HepG2 (cell line): ENCODE results near the gene SLC38A2. TPM values are rescaled to one million over a fixed set of nuclear protein-coding genes. Genes with fewer than 3 reads are reported as not detected.

Experiments
- FOXK1 ChIP-seq: sonication (generic); formaldehyde crosslinking; IDR thresholded peaks from 2 replicates; pipeline ENCODE4 v1.4.0; 2020; ENCODE audit warnings: low read depth, missing genetic modification reagents, borderline replicate concordance
- HHEX ChIP-seq: IDR thresholded peaks from 2 replicates; pipeline ENCODE4 v1.6.1; 2016; ENCODE audit warnings: control low read depth
- HNRNPH1 ChIP-seq: fragments of 200-400 bp; formaldehyde crosslinking; optimal IDR thresholded peaks from 2 replicates; pipeline ENCODE3; 2017; ENCODE audit warnings: mild to moderate bottlenecking, low read depth, low read length
- IRF2 ChIP-seq: IDR thresholded peaks from 2 replicates; pipeline ENCODE4 v1.6.1; 2018; ENCODE audit warnings: missing genetic modification reagents, missing compliant biosample characterization
- MAX ChIP-seq: IDR thresholded peaks from 2 replicates; pipeline ENCODE4 v1.6.1; 2012; ENCODE audit warnings: inconsistent platforms
- NCOA2 ChIP-seq: sonication (generic); formaldehyde crosslinking; IDR thresholded peaks from 2 replicates; pipeline ENCODE4 v1.8.0; 2022; ENCODE audit warnings: inconsistent platforms
- NR0B2 ChIP-seq: sonication (generic); formaldehyde crosslinking; IDR thresholded peaks from 2 replicates; pipeline ENCODE4 v1.4.0; 2020; ENCODE audit warnings: mild to moderate bottlenecking, missing genetic modification reagents
- POLR2A ChIP-seq, 2 experiments: IDR thresholded peaks; 2 replicates each; pipeline ENCODE4 v1.6.1; 2011; ENCODE audit warnings: low read depth in 2 of 2, low read length in 2 of 2, mild to moderate bottlenecking in 1 of 2, moderate library complexity in 1 of 2; ENCODE audit not compliant: insufficient read depth in 1 of 2
- POLR2G ChIP-seq: fragments of 200-400 bp; formaldehyde crosslinking; IDR thresholded peaks from 2 replicates; pipeline ENCODE4 v1.6.1; 2018; ENCODE audit warnings: mild to moderate bottlenecking, low read depth, low read length, moderate library complexity
- PRMT3 ChIP-seq: sonication (generic); formaldehyde crosslinking; IDR thresholded peaks from 2 replicates; pipeline ENCODE4 v1.8.1; 2022; ENCODE audit warnings: low read depth, mild to moderate bottlenecking, moderate library complexity, missing genetic modification reagents, borderline replicate concordance
- SRF ChIP-seq: IDR thresholded peaks from 2 replicates; pipeline ENCODE4 v1.6.1; 2011; ENCODE audit warnings: mild to moderate bottlenecking, low read depth, low read length, moderate library complexity
- SRSF9 ChIP-seq: fragments of 200-400 bp; formaldehyde crosslinking; IDR thresholded peaks from 2 replicates; pipeline ENCODE4 v1.6.1; 2018; ENCODE audit warnings: borderline replicate concordance, mild to moderate bottlenecking, low read depth, low read length; ENCODE audit not compliant: insufficient read depth, poor library complexity, severe bottlenecking
- TAF1 ChIP-seq: sonication (generic); formaldehyde crosslinking; IDR thresholded peaks from 2 replicates; pipeline ENCODE4 v1.4.0; 2020; ENCODE audit warnings: missing genetic modification reagents
- XRCC5 ChIP-seq: fragments of 200-400 bp; formaldehyde crosslinking; optimal IDR thresholded peaks from 2 replicates; pipeline ENCODE3; 2017; ENCODE audit warnings: mild to moderate bottlenecking, low read length
- ZBTB20 ChIP-seq: sonication (generic); formaldehyde crosslinking; IDR thresholded peaks from 2 replicates; pipeline ENCODE4 v1.8.1; 2023; ENCODE audit warnings: missing genetic modification reagents, low read depth, mild to moderate bottlenecking, borderline replicate concordance
- ZMAT5 ChIP-seq: sonication (generic); formaldehyde crosslinking; IDR thresholded peaks from 2 replicates; pipeline ENCODE4 v1.5.0; 2020; ENCODE audit warnings: mild to moderate bottlenecking, low read depth, missing genetic modification reagents, borderline replicate concordance
- ZNF225 ChIP-seq: sonication (generic); formaldehyde crosslinking; IDR thresholded peaks from 2 replicates; pipeline ENCODE4 v1.4.0; 2020; ENCODE audit warnings: mild to moderate bottlenecking, missing genetic modification reagents
- ZNF251 ChIP-seq: sonication (generic); formaldehyde crosslinking; IDR thresholded peaks from 2 replicates; pipeline ENCODE4 v1.9.0; 2021; ENCODE audit warnings: mild to moderate bottlenecking, missing genetic modification reagents
- ZNF557 ChIP-seq: sonication (generic); formaldehyde crosslinking; IDR thresholded peaks from 2 replicates; pipeline ENCODE4 v1.4.0; 2020; ENCODE audit warnings: missing genetic modification reagents
- ZNF558 ChIP-seq: sonication (generic); formaldehyde crosslinking; IDR thresholded peaks from 2 replicates; pipeline ENCODE4 v1.9.0; 2022; ENCODE audit warnings: mild to moderate bottlenecking, missing genetic modification reagents, borderline replicate concordance
- ZNF563 ChIP-seq: sonication (generic); formaldehyde crosslinking; IDR thresholded peaks from 2 replicates; pipeline ENCODE4 v1.8.0; 2022; ENCODE audit warnings: mild to moderate bottlenecking, moderate library complexity, missing genetic modification reagents
- ZNF790 ChIP-seq: sonication (generic); formaldehyde crosslinking; IDR thresholded peaks from 2 replicates; pipeline ENCODE4 v1.8.0; 2022; ENCODE audit warnings: missing genetic modification reagents, mild to moderate bottlenecking, borderline replicate concordance
- polyA plus RNA-seq, 8 experiments: library from polyadenylated mRNA; depleted of rRNA in 3 of 8; stranded (reverse) in 7 of 8; unstranded in 1 of 8; fragments of >200 nt; fragmentation: Illumina TruSeq in 4 of 8; extraction: Trizol in 4 of 8; gene quantifications; 2 replicates each; pipeline versions ENCODE4 v1.2.1 to v1.2.3, GENCODE V29; 2011 to 2016; ENCODE audit warnings: low read depth in 4 of 8, missing spikeins in 1 of 8, mixed read lengths in 1 of 8; ENCODE audit not compliant: insufficient read depth in 1 of 8
- total RNA-seq, 5 experiments: library from RNA; depleted of rRNA; stranded (reverse); fragments of >200 nt; fragmentation: Illumina TruSeq; extraction: Trizol; gene quantifications; 2 replicates each; pipeline ENCODE4 v1.2.3, GENCODE V29; 2016; ENCODE audit warnings: low read depth in 1 of 5
- TF ChIP-seq, protein P1 (sequence below): sonication (generic); formaldehyde crosslinking; IDR thresholded peaks from 2 replicates; pipeline ENCODE4 v1.4.0; 2020; ENCODE audit warnings: mild to moderate bottlenecking, low read depth, missing genetic modification reagents
- TF ChIP-seq, protein P2 (sequence below): sonication (generic); formaldehyde crosslinking; IDR thresholded peaks from 2 replicates; pipeline ENCODE4 v1.8.0; 2022; ENCODE audit warnings: low read depth, missing genetic modification reagents

Gene SLC38A2
- total and polyA plus RNA-seq, 2 of the 13 experiments (the other 11 are each of a cell fraction or from before 2014, with no cell fraction given): 368 to 880 TPM

GRCh38 chr12:46370792-46371717 lies 1.5 kb downstream of the SLC38A2 start (continued):
- TF ChIP-seq NR0B2 (peak; percentile 53; the same call in 1 of the 2 replicates), ZNF251 (CRISPR knock-in tag) (no peak), PRMT3 (CRISPR knock-in tag) (peak; percentile 78; the same call in 1 of the 2 replicates), POLR2A (IDR thresholded peaks at IDR 0.05; ENCODE audit: insufficient read depth in 1 of 2, low read depth in 2 of 2, low read length in 2 of 2) (peak; percentile 70 to 90), ZNF790 (CRISPR knock-in tag) (peak; percentile 66; the same call in 1 of the 2 replicates), XRCC5 (peak; percentile 9), ZMAT5 (CRISPR knock-in tag) (peak; percentile 83; the same call in 1 of the 2 replicates), MAX (peak; percentile 84), ZNF558 (CRISPR knock-in tag) (no peak), ZNF225 (peak; percentile 74; the same call in 1 of the 2 replicates), FOXK1 (CRISPR knock-in tag) (0 out of 2 replicates have a peak, but pooled peaks have one; percentile 17), SRSF9 (no peak), ZNF563 (CRISPR knock-in tag) (peak; percentile 72), POLR2G (peak; percentile 84), ZBTB20 (CRISPR knock-in tag) (0 out of 2 replicates have a peak, but pooled peaks have one; percentile 23), IRF2 (CRISPR knock-in tag) (no peak), TAF1 (CRISPR knock-in tag) (peak; percentile 86), ZNF557 (no peak), HHEX (CRISPR knock-in tag) (no peak), HNRNPH1 (no peak), NCOA2 (CRISPR knock-in tag) (peak; percentile 11; the same call in 1 of the 2 replicates), SRF (no peak)
- TF ChIP-seq, protein P1, sequence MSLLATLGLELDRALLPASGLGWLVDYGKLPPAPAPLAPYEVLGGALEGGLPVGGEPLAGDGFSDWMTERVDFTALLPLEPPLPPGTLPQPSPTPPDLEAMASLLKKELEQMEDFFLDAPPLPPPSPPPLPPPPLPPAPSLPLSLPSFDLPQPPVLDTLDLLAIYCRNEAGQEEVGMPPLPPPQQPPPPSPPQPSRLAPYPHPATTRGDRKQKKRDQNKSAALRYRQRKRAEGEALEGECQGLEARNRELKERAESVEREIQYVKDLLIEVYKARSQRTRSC (CRISPR knock-in tag): peak; percentile 52; the same call in 1 of the 2 replicates
- TF ChIP-seq, protein P2, sequence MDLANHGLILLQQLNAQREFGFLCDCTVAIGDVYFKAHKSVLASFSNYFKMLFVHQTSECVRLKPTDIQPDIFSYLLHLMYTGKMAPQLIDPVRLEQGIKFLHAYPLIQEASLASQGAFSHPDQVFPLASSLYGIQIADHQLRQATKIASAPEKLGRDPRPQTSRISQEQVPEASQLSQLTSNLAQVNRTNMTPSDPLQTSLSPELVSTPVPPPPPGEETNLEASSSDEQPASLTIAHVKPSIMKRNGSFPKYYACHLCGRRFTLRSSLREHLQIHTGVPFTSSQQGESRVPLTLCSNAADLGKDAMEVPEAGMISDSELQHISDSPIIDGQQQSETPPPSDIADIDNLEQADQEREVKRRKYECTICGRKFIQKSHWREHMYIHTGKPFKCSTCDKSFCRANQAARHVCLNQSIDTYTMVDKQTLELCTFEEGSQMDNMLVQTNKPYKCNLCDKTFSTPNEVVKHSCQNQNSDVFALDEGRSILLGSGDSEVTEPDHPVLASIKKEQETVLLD (CRISPR knock-in tag): peak; percentile 14; the same call in 1 of the 2 replicates
